Measurements from ENCODE around the gene SFMBT2.
"Not testable (repeated sequence)": the region's sequence is repeated elsewhere in the genome, so short reads cannot be mapped to it uniquely, and the experiment has no call there.

SFMBT2 gene

GRCh38 chr10:7209458-7209857, 201.4 kb downstream of the SFMBT2 start:
- DNase-seq, result no peak

GRCh38 chr10:7206412-7207100, 204.3 kb downstream of the SFMBT2 start:
- DNase-seq, result no peak

- DNase-seq, result no peak
Observed at GRCh38 chr10:7205656-7206055, 205.2 kb downstream of the SFMBT2 start.

GRCh38 chr10:7202793-7203355, 208.0 kb downstream of the SFMBT2 start:
- DNase-seq, result no peak

GRCh38 chr10:7199152-7199760, 211.6 kb downstream of the SFMBT2 start:
- DNase-seq, result no peak

GRCh38 chr10:7196284-7196683, 214.6 kb downstream of the SFMBT2 start:
- no peak for DNase-seq

- DNase-seq, result no peak
Observed at GRCh38 chr10:7195118-7195517, 215.7 kb downstream of the SFMBT2 start.

- no peak for DNase-seq
Observed at GRCh38 chr10:7194571-7194970, 216.3 kb downstream of the SFMBT2 start.

- DNase-seq, result no peak
Observed at GRCh38 chr10:7193369-7193768, 217.5 kb downstream of the SFMBT2 start.

GRCh38 chr10:7192831-7193361, 217.9 kb downstream of the SFMBT2 start:
- no peak for DNase-seq

GRCh38 chr10:7192061-7192460, 218.8 kb downstream of the SFMBT2 start:
- no peak for DNase-seq

- not testable (repeated sequence) for DNase-seq
Observed at GRCh38 chr10:7190772-7191171, 220.1 kb downstream of the SFMBT2 start.

- no peak for DNase-seq
Observed at GRCh38 chr10:7189909-7190308, 220.9 kb downstream of the SFMBT2 start.

GRCh38 chr10:7188456-7189050, 222.3 kb downstream of the SFMBT2 start:
- DNase-seq, result no peak

GRCh38 chr10:7186387-7187018, 224.3 kb downstream of the SFMBT2 start:
- DNase-seq, result peak; percentile 3

GRCh38 chr10:7185367-7185690, 225.5 kb downstream of the SFMBT2 start:
- DNase-seq, result no peak

- no peak for DNase-seq
Observed at GRCh38 chr10:7184660-7185366, 226.0 kb downstream of the SFMBT2 start.

- not testable (repeated sequence) for DNase-seq
Observed at GRCh38 chr10:7184116-7184515, 226.7 kb downstream of the SFMBT2 start.

- DNase-seq, result not testable (repeated sequence)
Observed at GRCh38 chr10:7182327-7182726, 228.5 kb downstream of the SFMBT2 start.

GRCh38 chr10:7181420-7181819, 229.4 kb downstream of the SFMBT2 start:
- DNase-seq, result no peak

GRCh38 chr10:7179536-7179935, 231.3 kb downstream of the SFMBT2 start:
- no peak for DNase-seq

- DNase-seq, result no peak
Observed at GRCh38 chr10:7173948-7174347, 236.9 kb downstream of the SFMBT2 start.
